Measurements from ENCODE around the gene VASP. TPM values are rescaled to one million over a fixed set of nuclear protein-coding genes. Genes with fewer than 3 reads are reported as not detected.
"Not testable (repeated sequence)": the region's sequence is repeated elsewhere in the genome, so short reads cannot be mapped to it uniquely, and the experiment has no call there.

Gene VASP
- total RNA-seq, 2 experiments from 2014 or later: 166 to 180 TPM

GRCh38 chr19:45507872-45508416, 665 bp downstream of the VASP start:
- Mint-ChIP-seq H3K4me1 (peaks cover 34% of the 10 kb centered on the region), H3K27me3 (no peaks in the 10 kb centered on the region), H3K9me3 (no peaks in the 10 kb centered on the region), H3K27ac (peak overlapping the region; percentile 95), H3K4me3 (peak overlapping the region; percentile 98), H3K36me3 (peaks cover 15% of the 10 kb centered on the region)
- POLR2A ChIA-PET: interaction anchor here (0.6 to 1.9 kb wide), 11 partner anchors 9 to 184 kb away, joined by 3 to 16 read pairs (median 4); partner anchors contain the start of genes EML2, OPA3, PPM1N and QPCTL
- no peak for DNase-seq
- ATAC-seq (ENCODE audit: low read depth): no peak

- peaks cover 37% of the 10 kb centered on the region for H3K4me1 Mint-ChIP-seq
- no peak for ATAC-seq (ENCODE audit: low read depth)
- peaks cover 17% of the 10 kb centered on the region for H3K36me3 Mint-ChIP-seq
- POLR2A ChIA-PET: interaction anchor here (0.6 to 1.9 kb wide), 9 partner anchors 9 to 184 kb away, joined by 3 to 16 read pairs (median 4); partner anchors contain the start of genes EML2, OPA3, PPM1N and QPCTL
- H3K27ac Mint-ChIP-seq: peak overlapping the region; percentile 95
- H3K27me3 Mint-ChIP-seq: no peaks in the 10 kb centered on the region
- peak; percentile 64 for DNase-seq
- H3K9me3 Mint-ChIP-seq: no peaks in the 10 kb centered on the region
- peak overlapping the region; percentile 98 for H3K4me3 Mint-ChIP-seq
Measured at GRCh38 chr19:45508417-45508860, 1.2 kb downstream of the VASP start.

- H3K4me3 Mint-ChIP-seq: peak overlapping the region; percentile 98
- H3K27ac Mint-ChIP-seq: peak overlapping the region; percentile 95
- H3K36me3 Mint-ChIP-seq: peaks cover 18% of the 10 kb centered on the region
- H3K27me3 Mint-ChIP-seq: no peaks in the 10 kb centered on the region
- ATAC-seq (ENCODE audit: low read depth) (no peak), DNase-seq (peak; percentile 60)
- H3K4me1 Mint-ChIP-seq: peaks cover 39% of the 10 kb centered on the region
- POLR2A ChIA-PET: interaction anchor here (0.9 to 1.9 kb wide), 7 partner anchors 10 to 183 kb away, joined by 3 to 16 read pairs (median 5); partner anchors contain the start of genes EML2, PPM1N, QPCTL and SNRPD2
- H3K9me3 Mint-ChIP-seq: no peaks in the 10 kb centered on the region
Measured at GRCh38 chr19:45508861-45509691, 1.8 kb downstream of the VASP start.

GRCh38 chr19:45509692-45510015, 2.4 kb downstream of the VASP start:
- Mint-ChIP-seq H3K9me3 (no peaks in the 10 kb centered on the region), H3K36me3 (peaks cover 19% of the 10 kb centered on the region), H3K4me1 (peaks cover 40% of the 10 kb centered on the region), H3K27me3 (no peaks in the 10 kb centered on the region), H3K27ac (peak overlapping the region; percentile 95), H3K4me3 (peak overlapping the region; percentile 98)
- POLR2A ChIA-PET: interaction anchor here (1.0 kb wide), 1 partner anchor 12 kb away, joined by 3 read pairs; no protein-coding TSS in a partner anchor
- ATAC-seq (ENCODE audit: low read depth) (no peak), DNase-seq (no peak)

- Mint-ChIP-seq H3K4me1 (peaks cover 46% of the 10 kb centered on the region), H3K4me3 (peak overlapping the region; percentile 47), H3K36me3 (peaks cover 17% of the 10 kb centered on the region)
- H3K9me3 Mint-ChIP-seq; DNase-seq; POLR2A ChIA-PET; ATAC-seq (ENCODE audit: low read depth); H3K27me3 Mint-ChIP-seq; H3K27ac Mint-ChIP-seq: not testable (repeated sequence)
Measured at GRCh38 chr19:45510352-45510751, 3.1 kb downstream of the VASP start.

- ATAC-seq (ENCODE audit: low read depth) (no peak), DNase-seq (no peak)
- peak overlapping the region; percentile 64 for H3K27ac Mint-ChIP-seq
- H3K4me3 Mint-ChIP-seq: peak overlapping the region; percentile 25
- H3K27me3 Mint-ChIP-seq: no peaks in the 10 kb centered on the region
- H3K4me1 Mint-ChIP-seq: peaks cover 46% of the 10 kb centered on the region
- H3K9me3 Mint-ChIP-seq: no peaks in the 10 kb centered on the region
- POLR2A ChIA-PET: no interaction called here
- peaks cover 17% of the 10 kb centered on the region for H3K36me3 Mint-ChIP-seq
Measured at GRCh38 chr19:45511074-45511473, 3.8 kb downstream of the VASP start.

- Mint-ChIP-seq H3K27ac (peak overlapping the region; percentile 67), H3K27me3 (no peaks in the 10 kb centered on the region), H3K4me3 (peak overlapping the region; percentile 23), H3K36me3 (peaks cover 24% of the 10 kb centered on the region), H3K9me3 (no peaks in the 10 kb centered on the region), H3K4me1 (peaks cover 48% of the 10 kb centered on the region)
- POLR2A ChIA-PET: interaction anchor here (0.6 kb wide), 1 partner anchor 18 kb away, joined by 4 read pairs; no protein-coding TSS in a partner anchor
- DNase-seq (no peak), ATAC-seq (ENCODE audit: low read depth) (no peak)
Measured at GRCh38 chr19:45512881-45513483, 5.7 kb downstream of the VASP start.

GRCh38 chr19:45514376-45515051, 7.2 kb downstream of the VASP start:
- Mint-ChIP-seq H3K4me1 (peaks cover 47% of the 10 kb centered on the region), H3K4me3 (peak overlapping the region; percentile 74), H3K9me3 (no peaks in the 10 kb centered on the region), H3K36me3 (peaks cover 27% of the 10 kb centered on the region), H3K27me3 (no peaks in the 10 kb centered on the region), H3K27ac (peak overlapping the region; percentile 87)
- ATAC-seq (ENCODE audit: low read depth) (peak; percentile 30), DNase-seq (no peak)
- POLR2A ChIA-PET: interaction anchor here (0.7 to 1.6 kb wide), 4 partner anchors 8 to 127 kb away, joined by 3 to 5 read pairs (median 4); no protein-coding TSS in a partner anchor

GRCh38 chr19:45515081-45515624, 7.9 kb downstream of the VASP start:
- H3K4me3 Mint-ChIP-seq: peak overlapping the region; percentile 55
- H3K4me1 Mint-ChIP-seq: peaks cover 43% of the 10 kb centered on the region
- POLR2A ChIA-PET: interaction anchor here (0.5 to 1.6 kb wide), 6 partner anchors 9 to 177 kb away, joined by 3 to 5 read pairs (median 4); partner anchors contain the start of genes QPCTL and SNRPD2
- ATAC-seq (ENCODE audit: low read depth): peak; percentile 59
- no peaks in the 10 kb centered on the region for H3K27me3 Mint-ChIP-seq
- peaks cover 25% of the 10 kb centered on the region for H3K36me3 Mint-ChIP-seq
- DNase-seq: no peak
- H3K27ac Mint-ChIP-seq: peak overlapping the region; percentile 87
- no peaks in the 10 kb centered on the region for H3K9me3 Mint-ChIP-seq

GRCh38 chr19:45515807-45516401, 8.6 kb downstream of the VASP start:
- Mint-ChIP-seq H3K36me3 (peaks cover 24% of the 10 kb centered on the region), H3K9me3 (no peaks in the 10 kb centered on the region), H3K27me3 (no peaks in the 10 kb centered on the region), H3K27ac (peak overlapping the region; percentile 87), H3K4me1 (peaks cover 38% of the 10 kb centered on the region), H3K4me3 (peak overlapping the region; percentile 55)
- POLR2A ChIA-PET: interaction anchor here (0.5 to 1.6 kb wide), 5 partner anchors 16 to 176 kb away, joined by 3 to 5 read pairs (median 4); partner anchors contain the start of genes QPCTL and SNRPD2
- ATAC-seq (ENCODE audit: low read depth): peak; percentile 17
- DNase-seq: no peak

- Mint-ChIP-seq H3K27ac (peak overlapping the region; percentile 54), H3K9me3 (no peaks in the 10 kb centered on the region), H3K4me1 (peaks cover 30% of the 10 kb centered on the region), H3K36me3 (peaks cover 20% of the 10 kb centered on the region), H3K4me3 (no peak overlapping the region), H3K27me3 (no peaks in the 10 kb centered on the region)
- DNase-seq: no peak
- POLR2A ChIA-PET: no interaction called here
- ATAC-seq (ENCODE audit: low read depth): no peak
Measured at GRCh38 chr19:45517238-45517637, 10.0 kb downstream of the VASP start.
